HEK293 (cell line): ENCODE data around the gene OBSCN.

Experiments
- CTCF ChIP-seq: fragments of 450-650 bp; formaldehyde crosslinking; IDR thresholded peaks from 2 replicates; pipeline ENCODE4 v1.5.1; 2016; ENCODE audit warnings: missing biosample characterization, missing genetic modification characterization
- KLF1 ChIP-seq: fragments of 450-650 bp; formaldehyde crosslinking; IDR thresholded peaks from 2 replicates; pipeline ENCODE4 v1.5.1; 2016; ENCODE audit warnings: missing biosample characterization, missing genetic modification characterization
- ZNF23 ChIP-seq: fragments of 450-650 bp; formaldehyde crosslinking; IDR thresholded peaks from 2 replicates; pipeline ENCODE4 v1.5.1; 2016; ENCODE audit warnings: missing biosample characterization, missing genetic modification characterization, borderline replicate concordance
- ZSCAN5A ChIP-seq: fragments of 450-650 bp; formaldehyde crosslinking; IDR thresholded peaks from 2 replicates; pipeline ENCODE4 v1.5.1; 2016; ENCODE audit warnings: missing biosample characterization, missing genetic modification characterization

DNA sequence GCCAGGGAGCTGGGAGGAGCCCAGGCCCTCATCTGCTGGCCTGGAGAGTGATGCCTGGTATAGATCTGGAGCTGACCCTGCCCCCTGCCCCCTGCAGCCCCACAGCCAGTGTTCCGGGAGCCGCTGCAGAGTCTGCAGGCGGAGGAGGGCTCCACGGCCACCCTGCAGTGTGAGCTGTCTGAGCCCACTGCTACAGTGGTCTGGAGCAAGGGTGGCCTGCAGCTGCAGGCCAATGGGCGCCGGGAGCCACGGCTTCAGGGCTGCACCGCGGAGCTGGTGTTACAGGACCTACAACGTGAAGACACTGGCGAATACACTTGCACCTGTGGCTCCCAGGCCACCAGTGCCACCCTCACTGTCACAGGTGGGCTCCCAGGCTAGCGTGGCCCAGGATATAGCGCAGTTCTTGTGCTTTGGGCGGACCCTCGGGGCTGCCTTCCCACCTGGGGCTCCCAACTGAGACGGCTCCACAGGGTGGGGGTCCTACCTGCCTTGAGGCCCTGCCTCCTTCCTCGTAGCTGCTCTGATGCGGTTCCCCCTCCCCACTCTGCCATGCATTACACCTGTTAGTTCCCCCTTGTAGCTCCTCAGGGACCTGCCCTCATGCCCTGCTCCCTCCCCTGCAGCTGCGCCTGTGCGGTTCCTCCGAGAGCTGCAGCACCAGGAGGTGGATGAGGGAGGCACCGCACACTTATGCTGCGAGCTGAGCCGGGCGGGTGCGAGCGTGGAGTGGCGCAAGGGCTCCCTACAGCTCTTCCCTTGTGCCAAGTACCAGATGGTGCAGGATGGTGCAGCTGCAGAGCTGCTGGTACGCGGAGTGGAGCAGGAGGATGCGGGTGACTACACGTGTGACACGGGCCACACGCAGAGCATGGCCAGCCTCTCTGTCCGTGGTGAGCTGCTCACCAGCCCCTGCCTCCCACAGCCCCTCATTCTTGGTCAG lies 98.7 kb downstream of the OBSCN start:
- no peak for TF ChIP-seq ZNF23 (tag by site-specific recombination)
- no peak for TF ChIP-seq ZSCAN5A
- no peak for TF ChIP-seq CTCF
- no peak for TF ChIP-seq KLF1 (tag by site-specific recombination)
